ENCODE measurements around the gene RASAL2.
"Not testable (repeated sequence)": the region's sequence is repeated elsewhere in the genome, so short reads cannot be mapped to it uniquely, and the experiment has no call there.

RASAL2 gene

GRCh38 chr1:178075333-178075732 lies 18.6 kb upstream of the RASAL2 start:
- FAIRE-seq: no peak
- DNase-seq (ENCODE audit: insufficient read length): no peak
- no peak for TF ChIP-seq TAF1 (IDR thresholded peaks at IDR 0.05; ENCODE audit: borderline replicate concordance, low read depth, low read length)
- TF ChIP-seq POLR2A (IDR thresholded peaks at IDR 0.05; ENCODE audit: low read depth, low read length): no peak

DNA sequence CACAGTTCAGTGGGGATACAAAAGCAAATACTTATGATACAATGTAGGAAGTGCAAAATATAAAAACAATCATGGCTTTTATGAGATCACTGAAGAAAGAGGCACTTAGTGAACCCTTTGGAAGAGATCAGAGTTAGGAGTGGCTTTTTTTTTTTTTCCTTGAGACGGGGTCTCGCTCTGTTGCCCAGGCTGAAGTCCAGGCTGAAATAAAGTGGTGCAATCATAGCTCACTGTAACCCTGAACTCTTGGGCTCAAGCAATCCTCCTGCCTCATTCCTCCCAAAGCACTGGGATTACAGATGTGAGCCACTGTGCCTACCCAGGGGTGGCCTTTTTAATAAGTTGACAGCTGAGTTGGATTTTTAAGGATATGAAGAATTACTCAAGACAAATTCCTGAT lies 17.3 kb upstream of the RASAL2 start:
- no peak for TF ChIP-seq POLR2AphosphoS5 (IDR thresholded peaks at IDR 0.05; ENCODE audit: low read depth, low read length)
- no peak for TF ChIP-seq TAF1 (IDR thresholded peaks at IDR 0.05; ENCODE audit: borderline replicate concordance, low read depth, low read length)
- no peak for TF ChIP-seq POLR2A (IDR thresholded peaks at IDR 0.05; ENCODE audit: low read depth, low read length)
- FAIRE-seq (no peak), DNase-seq (ENCODE audit: insufficient read length) (no peak)

DNA sequence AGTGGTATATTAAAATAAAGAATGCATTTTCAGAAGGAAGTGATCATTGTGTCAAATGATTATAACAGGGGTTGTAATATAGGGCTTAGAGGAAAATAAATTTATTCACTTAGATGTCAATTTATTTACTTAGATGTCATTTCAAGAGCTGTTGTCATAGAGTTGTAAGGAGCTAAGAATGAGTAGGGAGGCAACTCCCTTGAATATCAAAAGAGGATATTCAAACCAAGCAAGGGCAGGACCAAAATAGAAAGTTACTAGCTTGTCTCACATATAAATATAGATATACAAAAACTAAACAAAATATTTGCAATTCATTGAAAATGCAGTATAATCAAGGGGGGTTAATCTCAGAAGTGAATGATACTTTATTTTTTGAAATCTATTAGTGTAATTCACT lies 16.0 kb upstream of the RASAL2 start:
- TF ChIP-seq TAF1 (IDR thresholded peaks at IDR 0.05; ENCODE audit: borderline replicate concordance, low read depth, low read length) (no peak), POLR2A (IDR thresholded peaks at IDR 0.05; ENCODE audit: low read depth, low read length) (no peak), POLR2AphosphoS5 (IDR thresholded peaks at IDR 0.05; ENCODE audit: low read depth, low read length) (no peak)
- no peak for DNase-seq (ENCODE audit: insufficient read length)
- no peak for FAIRE-seq

- no peak for FAIRE-seq
- no peak for DNase-seq (ENCODE audit: insufficient read length)
- TF ChIP-seq POLR2A (IDR thresholded peaks at IDR 0.05; ENCODE audit: low read depth, low read length): no peak
- TF ChIP-seq TAF1 (IDR thresholded peaks at IDR 0.05; ENCODE audit: borderline replicate concordance, low read depth, low read length): no peak
- no peak for TF ChIP-seq POLR2AphosphoS5 (IDR thresholded peaks at IDR 0.05; ENCODE audit: low read depth, low read length)
These were observed 7.6 kb upstream of the RASAL2 start for GRCh38 chr1:178086294-178086693.

GRCh38 chr1:178086766-178087165 lies 7.1 kb upstream of the RASAL2 start:
- TF ChIP-seq POLR2AphosphoS5 (IDR thresholded peaks at IDR 0.05; ENCODE audit: low read depth, low read length) (no peak), TAF1 (IDR thresholded peaks at IDR 0.05; ENCODE audit: borderline replicate concordance, low read depth, low read length) (no peak), POLR2A (IDR thresholded peaks at IDR 0.05; ENCODE audit: low read depth, low read length) (no peak)
- FAIRE-seq: no peak
- DNase-seq (ENCODE audit: insufficient read length): no peak

DNA sequence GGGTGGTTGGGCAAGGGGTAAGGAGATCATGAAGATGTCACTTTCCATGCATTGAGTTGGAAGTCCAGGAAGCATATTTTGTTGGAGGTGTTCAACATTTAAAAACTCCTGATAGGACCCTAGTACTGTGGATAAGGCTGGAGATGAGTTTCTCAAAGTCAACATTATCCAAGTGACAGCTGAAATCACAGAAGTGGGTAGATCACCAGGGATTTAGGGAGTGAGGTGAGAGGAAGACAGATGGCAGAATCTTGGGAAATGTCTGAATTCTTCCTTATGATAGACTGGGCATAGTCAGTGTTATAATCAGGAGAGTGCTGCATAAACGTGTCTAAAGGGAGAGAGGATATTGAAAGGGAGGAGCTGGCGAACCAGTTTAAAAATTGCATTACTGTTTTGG lies 5.3 kb upstream of the RASAL2 start:
- no peak for TF ChIP-seq POLR2A (IDR thresholded peaks at IDR 0.05; ENCODE audit: low read depth, low read length)
- no peak for TF ChIP-seq POLR2AphosphoS5 (IDR thresholded peaks at IDR 0.05; ENCODE audit: low read depth, low read length)
- no peak for TF ChIP-seq TAF1 (IDR thresholded peaks at IDR 0.05; ENCODE audit: borderline replicate concordance, low read depth, low read length)
- DNase-seq (ENCODE audit: insufficient read length) (no peak), FAIRE-seq (no peak)

GRCh38 chr1:178091454-178091853 lies 2.5 kb upstream of the RASAL2 start:
- not testable (repeated sequence) for DNase-seq (ENCODE audit: insufficient read length); FAIRE-seq

DNA sequence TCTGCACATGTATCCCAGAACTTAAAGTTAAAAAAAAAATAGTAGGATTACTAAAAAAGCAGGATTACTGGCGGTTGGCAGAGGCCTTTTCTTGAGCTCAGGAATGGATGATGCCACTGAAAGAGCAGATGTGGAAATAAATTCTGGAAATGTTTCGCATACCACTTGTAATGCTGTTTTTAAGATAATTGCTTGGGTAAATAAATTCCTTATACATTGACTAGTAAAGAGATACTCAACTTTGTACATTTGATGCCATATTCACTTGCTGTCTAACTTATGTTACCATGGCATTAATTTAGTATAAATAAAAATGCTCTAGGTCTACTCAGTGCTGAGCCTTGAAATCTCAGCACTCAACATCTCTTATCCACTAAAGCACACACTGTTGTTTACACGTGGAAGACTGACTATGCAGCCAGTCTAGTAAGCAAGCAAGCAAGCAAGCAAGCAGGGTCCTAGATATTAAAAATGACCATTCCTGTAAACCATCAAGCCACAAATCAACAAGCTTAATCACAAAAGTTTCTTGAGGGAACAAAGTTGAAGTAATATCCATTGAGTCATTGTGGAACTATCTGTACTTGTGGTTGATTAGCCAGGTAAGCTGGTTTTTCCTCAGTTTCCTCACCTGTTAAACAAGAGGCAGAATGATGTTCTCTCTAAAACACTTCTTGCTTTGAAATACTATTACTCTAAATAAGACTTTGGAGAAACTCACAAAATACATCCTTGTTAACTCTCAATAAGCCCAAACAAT lies 1.7 kb upstream of the RASAL2 start:
- no peak for TF ChIP-seq TAF1 (IDR thresholded peaks at IDR 0.05; ENCODE audit: borderline replicate concordance, low read depth, low read length)
- no peak for TF ChIP-seq POLR2A (IDR thresholded peaks at IDR 0.05; ENCODE audit: low read depth, low read length)
- no peak for TF ChIP-seq POLR2AphosphoS5 (IDR thresholded peaks at IDR 0.05; ENCODE audit: low read depth, low read length)
- no peak for DNase-seq (ENCODE audit: insufficient read length)
- no peak for FAIRE-seq

DNA sequence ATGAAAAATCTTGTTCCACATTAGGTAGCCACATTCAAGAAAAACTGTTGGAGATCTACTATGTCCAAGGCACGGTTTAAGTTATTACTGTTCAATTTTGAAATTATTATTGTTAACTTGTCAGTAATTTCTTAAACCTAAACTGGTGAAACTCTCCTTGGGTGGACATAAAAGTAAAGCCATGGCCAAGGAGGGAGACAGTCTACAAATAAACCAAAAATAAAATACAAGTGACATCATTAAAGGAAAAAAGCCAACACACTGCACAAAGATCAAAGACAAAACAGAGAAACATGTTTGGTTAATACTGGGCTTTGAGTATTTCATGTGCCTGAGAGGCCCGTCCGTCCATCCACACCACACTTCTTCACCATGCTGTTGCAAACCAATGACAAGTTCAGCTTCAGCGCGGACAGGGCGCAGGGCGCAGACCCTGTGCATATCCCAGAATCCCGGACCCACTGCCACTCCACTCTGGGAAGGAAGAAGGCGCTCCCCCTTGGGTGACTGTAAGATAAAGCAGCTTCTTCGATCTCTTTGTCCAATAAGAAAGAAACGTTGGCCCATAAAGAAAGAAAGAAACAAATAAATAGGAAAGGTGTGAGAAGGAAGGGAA lies 918 bp upstream of the RASAL2 start:
- TF ChIP-seq TAF1 (IDR thresholded peaks at IDR 0.05; ENCODE audit: borderline replicate concordance, low read depth, low read length): no peak
- no peak for TF ChIP-seq POLR2A (IDR thresholded peaks at IDR 0.05; ENCODE audit: low read depth, low read length)
- TF ChIP-seq POLR2AphosphoS5 (IDR thresholded peaks at IDR 0.05; ENCODE audit: low read depth, low read length): no peak
- no peak for DNase-seq (ENCODE audit: insufficient read length)
- no peak for FAIRE-seq

DNA sequence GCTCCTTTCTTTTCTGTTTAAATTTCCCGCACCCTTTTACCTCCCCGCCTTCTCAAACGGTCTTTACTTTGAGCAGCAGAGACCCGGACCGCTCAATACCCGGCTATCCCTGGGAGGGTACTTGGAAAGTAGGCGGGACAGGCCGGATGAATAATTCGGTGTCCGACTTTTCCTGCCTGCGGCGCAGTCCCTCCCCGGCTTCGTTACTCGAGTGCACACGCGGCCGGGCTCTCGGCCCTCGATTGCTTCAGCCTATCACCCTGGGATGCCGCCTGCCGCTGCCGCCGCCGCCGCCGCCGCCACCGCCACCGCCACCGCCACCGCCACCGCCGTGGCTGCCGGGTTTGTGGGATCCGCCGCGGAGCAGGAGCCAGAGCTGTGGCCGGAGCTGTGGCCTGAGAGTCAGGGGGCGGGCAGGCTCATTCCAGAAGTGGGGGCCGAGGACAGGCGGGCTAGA lies 382 bp upstream of the RASAL2 start:
- FAIRE-seq: no peak
- DNase-seq (ENCODE audit: insufficient read length): peak; percentile 70
- no peak for TF ChIP-seq TAF1 (IDR thresholded peaks at IDR 0.05; ENCODE audit: borderline replicate concordance, low read depth, low read length)
- no peak for TF ChIP-seq POLR2A (IDR thresholded peaks at IDR 0.05; ENCODE audit: low read depth, low read length)
- no peak for TF ChIP-seq POLR2AphosphoS5 (IDR thresholded peaks at IDR 0.05; ENCODE audit: low read depth, low read length)

GRCh38 chr1:178094739-178095645 lies 1.1 kb downstream of the RASAL2 start:
- no peak for TF ChIP-seq POLR2A (IDR thresholded peaks at IDR 0.05; ENCODE audit: low read depth, low read length)
- TF ChIP-seq POLR2AphosphoS5 (IDR thresholded peaks at IDR 0.05; ENCODE audit: low read depth, low read length): no peak
- no peak for TF ChIP-seq TAF1 (IDR thresholded peaks at IDR 0.05; ENCODE audit: borderline replicate concordance, low read depth, low read length)
- no peak for DNase-seq (ENCODE audit: insufficient read length)
- no peak for FAIRE-seq

All from GM12892 (cell line).